ENCODE results near the gene HES5. TPM values are rescaled to one million over a fixed set of nuclear protein-coding genes. Genes with fewer than 3 reads are reported as not detected.

HES5 gene
- total and polyA plus RNA-seq, 2 donors (not counting 3 experiments of a cell fraction or from before 2014, with no cell fraction given), result 0.07 TPM; not detected in 1

GRCh38 chr1:2547210-2548067 is 17.4 kb upstream of the HES5 start:
- H3K27me3 ChIP-seq (ENCODE audit: control insufficient read depth in 2 of 2, insufficient read depth in 2 of 2, low read length in 2 of 2), result no peaks in the 10 kb centered on the region
- DNase-seq (ENCODE audit: low read depth, low spot score), result no peak
- no peaks in the 10 kb centered on the region for H3K9me1 ChIP-seq (replicated peaks; ENCODE audit: control insufficient read depth, extremely low read depth, insufficient read depth, low read length)
- no peaks in the 10 kb centered on the region for H3K79me2 ChIP-seq (ENCODE audit: control insufficient read depth, insufficient read depth, low read length)
- peak overlapping the region; percentile 16 to 67 (median 51) for H3K4me3 ChIP-seq (replicated peaks in 1 of 3; ENCODE audit: insufficient read depth in 1 of 3, low read depth in 1 of 3, low read length in 3 of 3)
- dilution Hi-C loops (cut with MboI; ENCODE audit: extremely low pct_ligation_motif_present, low sequenced_read_pairs) (no loop called here), intact Hi-C loops (cut with micrococcal nuclease) (loop anchor here (1.0 to 2.0 kb wide), 7 partner anchors 31 to 357 kb away; partner anchors contain the start of gene FAAP20)
- peak overlapping the region; percentile 87 for H3K27ac ChIP-seq (ENCODE audit: insufficient read depth, low read depth, low read length)
- H3K9me3 ChIP-seq (replicated peaks; ENCODE audit: control insufficient read depth, insufficient read depth, low read length), result no peaks in the 10 kb centered on the region
- TF ChIP-seq POLR2A (IDR thresholded peaks at IDR 0.05; ENCODE audit: low read depth, low read length) (no peak), GATA2 (IDR thresholded peaks at IDR 0.05; ENCODE audit: insufficient read depth, insufficient read length, low read depth, low read length) (no peak), EZH2 (IDR thresholded peaks at IDR 0.05; ENCODE audit: borderline replicate concordance, low read depth, low read length, severe bottlenecking) (no peak), MAX (IDR thresholded peaks at IDR 0.05; ENCODE audit: insufficient read depth, insufficient read length) (no peak), FOS (IDR thresholded peaks at IDR 0.05; ENCODE audit: borderline replicate concordance, insufficient read depth, low read length) (no peak), CTCF (IDR thresholded peaks at IDR 0.05; ENCODE audit: extremely low read depth in 1 of 2, insufficient read depth in 1 of 2, low read depth in 1 of 2, low read length in 2 of 2) (no peak), JUN (IDR thresholded peaks at IDR 0.05; ENCODE audit: borderline replicate concordance, insufficient read depth, insufficient read length, low read depth) (no peak), MYC (IDR thresholded peaks at IDR 0.05; ENCODE audit: low read depth, low read length) (no peak), POLR2AphosphoS5 (IDR thresholded peaks at IDR 0.05; ENCODE audit: insufficient read depth, low read depth, low read length) (no peak)
- peaks cover 27% of the 10 kb centered on the region for H3K4me1 ChIP-seq (ENCODE audit: control insufficient read depth, extremely low read depth, insufficient read depth, low read length)
- H2AFZ ChIP-seq (ENCODE audit: low read depth, low read length), result peak overlapping the region; percentile 84
- BruUV-seq (replicated peaks), result no TSS peak
- CTCF ChIA-PET, result interaction anchor here (0.8 to 2.5 kb wide), 15 partner anchors 9 to 352 kb away, joined by 3 to 20 read pairs (median 5); partner anchors contain the start of genes FAAP20, PANK4, PEX10 and TNFRSF14
- no peaks in the 10 kb centered on the region for H3K36me3 ChIP-seq (ENCODE audit: control insufficient read depth in 2 of 2, extremely low read depth in 1 of 2, insufficient read depth in 2 of 2, low read length in 2 of 2)
- peak overlapping the region; percentile 77 for H3K4me2 ChIP-seq (ENCODE audit: insufficient read depth, low read length)
- H3K9ac ChIP-seq (replicated peaks; ENCODE audit: extremely low read depth, insufficient read depth, low read length), result peak overlapping the region; percentile 24
- POLR2A ChIA-PET, result interaction anchor here (1.0 kb wide), 1 partner anchor 21 kb away, joined by 3 read pairs; the partner anchor contains the start of gene PANK4
- H4K20me1 ChIP-seq (replicated peaks; ENCODE audit: control insufficient read depth, extremely low read depth, insufficient read depth, low read length), result no peaks in the 10 kb centered on the region
- no peak for FAIRE-seq

All from endothelial cell of umbilical vein (primary cell).